Ishikawa (cell line): ENCODE data around the gene ASB10.

Experiments used
- CEBPB ChIP-seq: IDR thresholded peaks from 2 replicates; pipeline ENCODE4 v1.6.1; 2012
- CREB1 ChIP-seq: IDR thresholded peaks from 2 replicates; pipeline ENCODE4 v1.6.1; 2012; ENCODE audit warnings: low read depth
- EP300 ChIP-seq: IDR thresholded peaks from 2 replicates; pipeline ENCODE4 v1.6.1; 2012; ENCODE audit warnings: borderline replicate concordance
- MAX ChIP-seq: IDR thresholded peaks from 2 replicates; pipeline ENCODE4 v1.6.1; 2012
- NFIC ChIP-seq: IDR thresholded peaks from 2 replicates; pipeline ENCODE4 v1.6.1; 2012
- RAD21 ChIP-seq: IDR thresholded peaks from 2 replicates; pipeline ENCODE4 v1.6.1; 2012; ENCODE audit warnings: low read depth
- REST ChIP-seq: IDR thresholded peaks from 2 replicates; pipeline ENCODE4 v1.6.1; 2012; ENCODE audit warnings: low read depth, mild to moderate bottlenecking
- TEAD4 ChIP-seq: IDR thresholded peaks from 2 replicates; pipeline ENCODE4 v1.6.1; 2012
- YY1 ChIP-seq: IDR thresholded peaks from 2 replicates; pipeline ENCODE4 v1.6.1; 2012; ENCODE audit warnings: low read depth
- ZBTB7A ChIP-seq: IDR thresholded peaks from 2 replicates; pipeline ENCODE4 v1.6.1; 2012; ENCODE audit warnings: low read depth

- TF ChIP-seq CEBPB (no peak), EP300 (no peak), REST (no peak), MAX (no peak), CREB1 (no peak), NFIC (no peak), TEAD4 (no peak), YY1 (no peak), ZBTB7A (no peak), RAD21 (no peak)
Observed at GRCh38 chr7:151133266-151133985, 53.6 kb downstream of the ASB10 start.
